Stimulated activated CD4-positive, alpha-beta T cell treated with anti-CD3 and anti-CD28 coated beads, Interleukin-12 subunit alpha, Interleukin-12 subunit beta, amount 100 ng/mL, for 4 hours (primary cell): Measurements from ENCODE around the gene TRAK1.

Experiments
- DNase-seq: peaks from one replicate; pipeline ENCODE4 v3.0.0-alpha.2; 2020

TRAK1 gene

DNA sequence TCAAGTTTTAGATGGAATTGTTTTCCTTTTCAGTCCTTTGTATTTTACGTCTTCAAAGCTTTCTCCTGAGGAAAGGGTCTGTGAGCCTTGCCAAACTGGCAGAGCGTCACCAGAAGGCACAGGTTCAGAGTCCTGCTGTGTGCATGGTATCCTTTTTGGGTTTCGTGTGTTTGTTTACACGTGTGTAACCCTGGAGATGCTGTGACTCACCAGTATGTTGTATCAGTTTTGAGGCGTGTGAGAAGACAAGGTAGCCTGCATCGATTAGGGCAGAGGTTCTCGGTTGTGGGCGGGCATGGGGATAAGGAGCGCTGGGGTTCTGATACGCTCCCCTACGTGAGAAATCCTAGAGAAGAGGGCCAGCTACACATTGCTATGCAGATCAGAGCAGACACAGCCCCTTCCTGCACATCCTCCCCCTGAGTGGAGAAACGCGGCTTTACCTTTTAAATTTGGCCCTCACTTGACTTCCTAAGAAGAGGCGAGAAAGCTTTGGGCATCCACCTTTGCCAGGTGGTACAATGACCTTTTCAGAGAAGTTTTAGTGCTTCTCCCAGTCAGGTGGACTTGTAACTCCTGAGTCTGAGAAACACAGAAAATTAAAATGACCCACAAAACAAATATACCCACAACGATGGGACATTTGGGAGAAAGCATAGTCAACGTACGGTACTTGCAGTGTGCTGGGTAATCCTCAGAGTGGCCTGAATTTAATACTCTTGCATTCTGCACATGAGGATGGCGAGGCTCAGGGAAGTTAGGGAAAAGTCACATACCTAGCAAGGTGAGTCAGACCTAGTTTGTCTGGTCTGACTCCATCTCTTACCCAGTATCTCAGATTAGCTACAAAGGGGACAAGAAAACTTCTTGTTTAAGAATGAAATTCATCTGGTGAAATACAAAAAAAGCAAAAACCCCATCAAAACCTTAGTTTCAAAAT lies 38.1 kb downstream of the TRAK1 start:
- no peak for DNase-seq

DNA sequence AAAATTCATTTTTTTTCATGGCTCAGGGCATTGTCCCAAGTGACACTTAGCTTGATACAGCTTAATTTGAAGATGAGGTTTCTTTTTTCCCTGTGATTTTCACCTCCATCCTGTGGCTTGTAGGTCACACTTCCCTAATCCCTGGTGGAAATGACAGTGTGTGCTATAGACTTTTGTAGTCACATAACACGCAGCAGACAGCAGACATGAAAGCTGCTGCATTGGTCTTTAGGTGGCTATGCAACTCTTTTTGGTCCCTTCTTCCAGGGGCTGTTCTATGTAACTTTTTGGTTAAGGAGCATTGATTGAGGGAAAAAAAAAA lies 38.8 kb downstream of the TRAK1 start:
- DNase-seq: no peak

DNA sequence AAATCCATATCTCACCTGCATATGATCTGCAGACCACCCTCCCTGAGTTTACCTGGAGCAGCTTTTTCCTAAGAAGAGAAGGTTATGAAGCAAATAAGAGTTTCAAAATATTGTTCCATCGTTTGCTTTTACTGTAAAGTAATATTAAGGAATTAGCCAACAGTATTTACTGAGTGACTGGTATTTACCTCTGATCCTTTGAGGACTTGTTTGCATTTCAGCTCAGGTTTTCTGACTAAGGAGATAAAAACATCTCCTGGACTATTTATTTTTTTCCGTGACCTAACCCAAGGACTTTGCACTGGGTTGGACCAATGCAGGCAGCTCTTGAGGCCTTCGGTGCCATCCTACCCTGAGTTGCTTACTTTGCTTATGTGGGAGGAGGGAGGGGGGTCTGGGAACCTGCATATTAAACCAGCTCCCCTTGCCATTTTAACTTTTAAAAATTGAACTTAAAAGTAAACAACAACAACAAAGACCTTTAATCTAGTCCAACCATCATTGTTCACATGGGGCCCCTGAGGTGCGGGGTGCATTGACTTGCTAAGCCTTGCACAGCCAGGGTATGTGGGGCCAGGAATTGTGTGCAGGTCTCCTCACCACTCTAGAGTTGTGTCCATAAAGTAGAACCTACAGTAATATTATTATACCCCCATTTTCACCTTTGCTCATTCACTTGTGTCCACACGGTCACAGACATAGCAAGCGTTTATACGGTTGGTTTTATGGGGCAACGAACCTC lies 39.3 kb downstream of the TRAK1 start:
- no peak for DNase-seq

DNA sequence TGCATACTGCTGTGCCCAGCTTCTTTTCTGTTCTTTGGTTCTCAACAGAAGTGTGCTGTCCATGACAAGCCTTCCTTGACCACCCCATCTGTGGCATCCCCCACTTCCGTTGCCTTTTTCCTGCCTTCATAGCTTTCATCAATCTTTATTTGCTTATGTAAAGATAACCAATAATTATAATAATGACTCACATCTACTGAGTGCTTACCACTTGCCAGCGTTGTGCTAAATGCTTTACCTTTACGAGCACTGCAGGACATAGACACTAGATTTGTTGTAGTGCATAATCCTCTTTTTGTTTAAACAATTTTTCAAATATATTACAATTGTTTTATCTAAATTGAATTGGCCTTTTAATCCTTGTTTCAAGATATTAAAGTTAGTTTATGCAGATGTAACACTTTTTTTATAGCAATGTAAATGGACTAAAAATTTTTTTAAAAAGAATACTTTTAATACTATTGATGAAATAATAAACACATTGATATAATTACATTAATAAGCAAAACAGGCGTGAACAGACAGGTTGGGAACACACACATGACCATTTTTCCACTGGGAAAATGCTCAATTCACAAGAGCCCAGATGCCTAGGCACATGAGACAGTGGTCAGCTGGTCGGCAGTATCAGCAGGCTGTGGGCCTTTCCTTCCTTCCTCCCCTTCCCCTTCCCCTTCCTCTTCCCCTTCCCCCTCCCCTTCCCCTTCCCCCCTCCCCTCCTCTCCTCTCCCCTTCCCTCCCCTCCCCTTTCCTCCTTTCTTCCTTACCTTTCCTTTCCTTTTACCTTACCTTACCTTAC lies 42.5 kb downstream of the TRAK1 start:
- no peak for DNase-seq

DNA sequence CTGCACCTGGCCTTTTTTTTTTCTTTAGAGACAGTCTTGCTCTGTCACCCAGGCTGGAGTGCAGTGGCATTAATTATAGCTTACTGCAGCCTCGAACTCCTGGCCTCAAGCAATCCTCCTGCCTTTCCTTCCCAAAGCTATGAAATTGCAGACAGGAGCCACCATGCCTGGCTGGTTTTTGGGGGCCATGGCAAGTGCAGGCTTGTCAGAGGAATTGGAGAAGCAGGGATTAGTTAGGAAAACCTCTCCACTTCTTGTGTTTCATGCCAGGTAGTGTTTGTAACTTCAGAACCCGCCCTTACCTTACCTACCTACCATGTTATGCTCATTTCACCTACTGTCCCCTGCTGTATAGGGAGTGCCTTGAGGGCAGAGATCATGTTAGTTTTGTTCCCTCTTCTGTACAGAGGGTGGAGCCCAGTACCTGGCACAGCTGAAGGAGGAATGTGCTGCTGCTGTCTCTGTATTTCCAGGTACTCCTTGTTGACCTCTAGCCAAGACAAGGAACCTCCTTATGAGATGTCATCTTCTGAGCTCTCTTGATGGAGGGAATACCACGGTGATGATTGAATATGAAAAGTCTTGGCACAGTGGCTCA lies 43.8 kb downstream of the TRAK1 start:
- no peak for DNase-seq

DNA sequence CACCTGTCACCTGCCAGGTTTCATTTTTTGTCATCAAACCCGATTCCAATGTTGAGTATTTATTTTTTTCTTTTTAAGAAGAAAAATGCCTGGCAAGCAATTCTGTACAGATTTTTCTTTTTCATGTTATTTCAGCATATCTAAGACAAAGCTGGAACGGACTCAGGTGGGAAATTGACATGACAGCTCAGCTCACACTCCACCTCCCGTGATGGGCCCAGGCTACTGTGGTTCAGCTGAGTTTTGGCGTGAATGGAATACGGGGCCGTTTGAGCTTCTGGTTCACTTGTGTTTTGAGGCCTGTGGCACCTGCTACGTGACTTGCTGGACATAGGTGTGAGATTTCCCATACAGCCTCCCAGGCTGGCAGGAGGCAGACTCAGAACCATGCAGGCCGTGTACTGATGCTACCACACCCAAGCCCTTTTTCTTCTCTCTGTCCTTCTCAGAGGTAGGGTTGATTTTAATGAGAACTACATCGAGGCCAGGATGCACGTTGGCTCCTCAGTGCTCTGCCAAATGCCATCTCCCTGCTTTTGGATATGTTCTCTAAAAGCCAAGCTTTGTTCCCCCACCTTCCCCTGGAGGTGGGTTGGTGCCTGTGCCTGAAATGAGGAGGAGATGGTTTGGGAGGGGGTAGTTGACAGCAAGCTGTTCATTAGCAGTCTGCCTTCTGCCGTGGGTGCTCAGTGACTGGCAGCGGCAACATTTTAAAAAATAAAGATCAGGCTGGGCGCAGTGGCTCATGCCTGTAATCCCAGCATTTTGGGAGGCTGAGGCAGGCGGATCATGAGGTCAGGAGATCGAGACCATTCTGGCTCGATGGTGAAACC lies 48.7 kb downstream of the TRAK1 start:
- DNase-seq: no peak

DNA sequence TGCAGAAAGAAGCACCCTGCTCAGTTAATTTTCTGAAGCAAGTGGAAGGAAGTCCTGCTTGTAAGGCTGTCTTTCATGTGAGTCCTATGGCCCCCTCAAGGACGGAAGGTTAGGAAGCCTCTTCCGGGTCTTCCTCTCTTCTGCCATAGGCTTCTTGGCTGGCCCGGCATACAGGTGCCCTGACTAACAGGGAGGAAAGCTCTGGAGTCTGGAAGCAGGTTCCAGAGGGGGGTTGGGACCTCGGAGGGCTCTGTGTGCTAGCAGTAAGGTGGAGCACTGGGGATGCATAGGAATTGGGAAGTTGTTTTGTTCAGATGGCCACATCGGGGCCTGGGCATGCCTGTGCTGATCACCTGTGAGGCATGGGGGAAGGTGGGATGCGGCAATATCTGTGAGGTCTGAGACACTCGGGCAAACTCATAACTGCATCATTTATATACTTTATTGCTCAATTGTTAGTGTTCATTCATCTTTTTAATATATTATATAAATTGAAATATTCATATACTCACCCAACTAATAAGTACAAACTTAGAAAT lies 49.6 kb downstream of the TRAK1 start:
- no peak for DNase-seq

DNA sequence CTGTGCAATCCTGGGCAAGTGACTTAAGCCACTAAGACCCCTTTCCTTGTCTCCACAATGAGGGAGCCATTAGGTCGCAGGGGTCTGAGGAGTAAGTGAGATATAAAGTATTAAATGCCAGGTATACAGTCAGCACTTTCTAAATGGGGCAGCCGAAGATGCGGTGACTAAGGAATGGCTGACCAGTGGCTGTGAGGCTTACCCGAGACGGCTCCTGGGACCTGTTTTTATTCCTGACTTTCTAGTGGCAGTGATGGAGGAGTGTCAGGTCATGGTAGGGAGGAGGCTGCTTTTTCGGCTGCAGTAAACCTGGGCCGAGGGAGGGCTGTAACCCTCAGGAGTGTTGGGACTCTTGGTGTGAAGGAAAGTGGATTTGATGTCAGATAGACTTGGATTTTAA lies 52.3 kb downstream of the TRAK1 start:
- DNase-seq: no peak

DNA sequence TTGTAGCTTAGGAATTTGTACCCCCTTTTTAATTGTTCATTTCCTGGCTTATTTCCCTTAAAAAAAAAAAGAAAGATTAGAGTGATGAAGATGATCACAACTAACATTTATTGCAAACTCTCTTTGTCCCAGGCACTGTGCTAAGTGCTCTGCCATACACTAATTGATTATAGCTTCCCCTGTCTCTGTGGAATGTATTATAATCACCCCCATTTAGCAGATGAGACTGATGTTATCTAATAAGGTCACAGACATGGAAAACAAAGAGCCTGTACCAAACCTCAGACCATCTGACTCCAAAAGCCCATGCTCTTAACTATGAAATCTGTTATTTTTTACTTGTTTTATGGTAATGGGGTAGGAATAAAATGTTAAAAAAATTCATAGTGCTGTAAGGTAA lies 53.1 kb downstream of the TRAK1 start:
- DNase-seq: no peak

DNA sequence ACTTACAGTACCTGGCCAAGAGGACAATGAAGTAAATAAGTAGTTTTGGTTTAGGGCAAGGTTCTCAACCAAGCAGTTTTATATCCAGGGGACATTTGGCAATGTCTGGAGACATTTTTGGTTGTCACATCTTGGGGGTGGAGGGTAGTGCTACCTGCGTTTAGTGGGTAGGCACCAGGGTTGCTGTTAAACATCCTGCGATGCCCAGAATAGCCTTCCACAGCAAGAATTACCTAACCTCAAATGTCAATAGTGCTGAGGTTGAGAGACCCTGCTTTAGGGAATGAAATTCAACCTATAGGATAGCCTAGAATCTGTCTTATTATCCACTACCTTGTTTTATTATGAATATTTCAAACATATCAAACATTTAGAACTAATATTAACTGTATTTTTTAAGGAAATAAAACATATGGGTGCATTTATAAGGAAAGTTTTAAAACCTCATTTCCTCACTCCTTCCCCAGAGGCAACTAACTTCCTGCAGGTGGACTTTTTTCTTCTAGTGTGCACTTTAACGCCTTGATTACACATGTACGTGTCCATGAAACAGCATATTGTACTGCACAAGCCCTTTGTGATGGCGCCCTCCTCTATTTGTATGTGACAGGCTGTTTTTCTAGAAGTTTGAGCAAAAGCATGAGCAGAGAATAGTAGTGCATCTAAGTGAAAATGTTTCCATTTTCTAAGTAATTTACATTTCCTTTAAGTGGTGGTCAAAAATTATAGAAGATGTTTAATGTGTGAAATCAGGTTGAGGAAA lies 57.1 kb downstream of the TRAK1 start:
- DNase-seq: no peak

DNA sequence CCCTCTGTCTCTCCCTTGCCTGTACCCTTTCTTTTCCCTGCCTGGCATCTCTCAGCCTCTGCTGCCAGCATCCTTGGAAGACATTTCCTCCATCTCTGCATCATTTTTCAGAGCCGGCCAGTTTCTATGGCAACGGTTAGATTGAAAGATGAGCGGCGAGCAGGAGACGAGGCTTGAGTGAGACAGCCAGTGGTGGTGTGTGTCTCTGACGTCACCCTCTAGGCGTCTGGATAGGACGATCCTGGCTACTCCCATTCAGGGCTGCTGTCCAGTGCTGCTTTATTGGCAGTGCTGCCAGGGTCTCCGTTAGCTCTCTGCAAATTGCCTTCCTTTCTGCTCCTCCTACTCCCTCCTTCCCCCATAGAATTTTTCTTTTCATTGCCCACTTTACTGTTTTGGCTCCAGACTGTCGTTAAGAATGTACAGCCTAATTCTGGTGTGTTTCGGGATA lies 57.9 kb downstream of the TRAK1 start:
- DNase-seq: no peak

DNA sequence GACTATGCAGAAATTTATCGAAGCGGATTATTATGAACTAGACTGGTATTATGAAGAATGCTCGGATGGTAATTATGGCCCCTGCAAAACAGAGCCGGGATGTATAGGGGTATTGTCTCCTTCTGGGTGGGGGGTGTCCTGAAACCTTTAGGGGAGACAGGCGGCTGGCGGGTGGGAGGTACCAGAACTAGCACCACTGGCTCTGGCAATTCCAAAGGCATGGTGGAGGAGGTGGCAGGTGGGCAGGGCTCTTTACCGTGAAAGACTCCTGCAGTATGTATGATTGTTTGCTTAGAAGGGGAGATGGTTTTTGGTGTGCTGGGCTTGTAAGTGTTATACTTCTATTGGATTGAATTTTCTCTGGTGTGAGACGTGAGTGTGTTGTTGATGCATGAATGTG lies 58.4 kb downstream of the TRAK1 start:
- DNase-seq: no peak

DNA sequence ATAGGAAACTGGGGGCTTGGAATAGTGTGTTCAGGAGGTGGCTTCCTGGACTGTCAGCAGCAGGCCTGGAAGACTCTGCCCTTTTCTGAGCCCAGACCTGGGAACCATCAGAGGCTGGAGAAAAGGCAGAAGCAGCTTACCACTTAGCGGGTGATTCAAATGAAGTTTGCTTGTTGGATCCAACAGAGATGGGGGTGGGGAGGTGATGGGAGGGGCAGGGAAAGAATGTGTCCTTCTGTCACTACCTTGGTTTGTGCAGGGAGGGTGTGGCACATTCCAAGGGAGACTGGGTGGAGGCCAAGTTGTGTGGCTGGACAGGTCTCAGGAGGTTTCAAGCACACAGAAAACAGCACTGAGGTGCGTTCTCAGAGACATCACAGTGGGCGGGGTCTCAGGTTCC lies 58.8 kb downstream of the TRAK1 start:
- DNase-seq: no peak

DNA sequence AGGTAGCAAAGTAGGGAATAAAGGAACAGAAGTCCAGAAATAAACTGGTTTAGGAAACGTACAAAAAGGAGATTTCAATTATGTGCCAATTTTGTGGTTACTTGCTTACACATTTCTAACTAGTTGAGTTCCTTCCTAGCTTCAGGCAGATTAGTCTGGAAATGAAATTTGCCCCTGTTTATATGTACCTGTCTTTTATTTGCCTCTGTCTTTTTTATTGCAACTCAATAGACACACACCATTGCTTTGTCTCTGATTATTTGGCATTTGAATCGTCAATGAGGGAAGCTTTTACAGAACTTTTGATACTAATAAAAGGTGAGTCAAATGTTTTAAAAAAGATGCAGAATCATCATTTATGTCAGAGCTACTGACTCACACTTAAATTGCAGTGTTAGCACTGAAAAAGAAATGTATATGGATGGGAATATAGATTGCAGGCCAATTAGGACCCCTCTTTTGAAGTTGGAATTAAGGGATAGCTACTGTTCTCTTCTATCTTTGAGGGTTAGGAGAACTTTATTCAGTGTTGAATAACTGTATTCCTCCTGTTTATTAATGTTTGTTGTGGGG lies 60.5 kb downstream of the TRAK1 start:
- no peak for DNase-seq

DNA sequence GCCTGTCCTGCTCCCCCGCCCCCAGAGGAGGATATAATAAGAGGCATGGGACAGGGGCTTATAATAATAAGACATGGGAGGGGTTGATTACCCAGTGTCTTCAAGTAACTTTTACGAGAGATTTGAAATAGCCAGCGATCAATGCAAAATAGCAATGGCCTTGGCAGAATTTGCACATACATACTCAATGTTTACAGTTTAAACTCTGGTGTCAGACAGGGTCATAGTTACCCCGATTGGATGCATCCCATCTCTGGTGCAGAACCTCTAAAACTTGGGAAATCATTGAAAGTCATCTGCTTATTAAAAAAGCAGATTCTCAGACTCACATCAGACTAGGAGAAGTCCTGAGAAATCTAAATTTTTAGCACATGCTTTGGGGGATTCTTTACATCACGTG lies 61.0 kb downstream of the TRAK1 start:
- no peak for DNase-seq

DNA sequence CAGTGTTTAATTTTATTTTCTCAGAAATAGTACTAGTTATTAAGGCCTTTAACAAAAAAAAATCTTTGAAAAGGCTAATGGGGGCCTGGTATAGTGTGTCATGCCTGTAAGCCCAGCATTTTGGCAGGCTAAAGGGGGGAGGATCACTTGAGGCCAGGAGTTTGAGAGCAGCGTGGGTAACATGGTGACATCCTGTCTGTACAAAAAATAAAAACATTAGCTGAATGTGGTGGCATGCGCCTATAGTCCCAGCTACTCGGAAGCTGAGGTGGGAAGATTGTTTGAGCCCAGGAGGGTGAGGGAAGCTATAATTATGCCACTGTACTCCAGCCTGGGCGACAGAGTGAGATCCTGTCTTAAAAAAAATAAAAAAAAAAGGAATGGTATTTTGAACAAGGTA lies 61.9 kb downstream of the TRAK1 start:
- DNase-seq: no peak

DNA sequence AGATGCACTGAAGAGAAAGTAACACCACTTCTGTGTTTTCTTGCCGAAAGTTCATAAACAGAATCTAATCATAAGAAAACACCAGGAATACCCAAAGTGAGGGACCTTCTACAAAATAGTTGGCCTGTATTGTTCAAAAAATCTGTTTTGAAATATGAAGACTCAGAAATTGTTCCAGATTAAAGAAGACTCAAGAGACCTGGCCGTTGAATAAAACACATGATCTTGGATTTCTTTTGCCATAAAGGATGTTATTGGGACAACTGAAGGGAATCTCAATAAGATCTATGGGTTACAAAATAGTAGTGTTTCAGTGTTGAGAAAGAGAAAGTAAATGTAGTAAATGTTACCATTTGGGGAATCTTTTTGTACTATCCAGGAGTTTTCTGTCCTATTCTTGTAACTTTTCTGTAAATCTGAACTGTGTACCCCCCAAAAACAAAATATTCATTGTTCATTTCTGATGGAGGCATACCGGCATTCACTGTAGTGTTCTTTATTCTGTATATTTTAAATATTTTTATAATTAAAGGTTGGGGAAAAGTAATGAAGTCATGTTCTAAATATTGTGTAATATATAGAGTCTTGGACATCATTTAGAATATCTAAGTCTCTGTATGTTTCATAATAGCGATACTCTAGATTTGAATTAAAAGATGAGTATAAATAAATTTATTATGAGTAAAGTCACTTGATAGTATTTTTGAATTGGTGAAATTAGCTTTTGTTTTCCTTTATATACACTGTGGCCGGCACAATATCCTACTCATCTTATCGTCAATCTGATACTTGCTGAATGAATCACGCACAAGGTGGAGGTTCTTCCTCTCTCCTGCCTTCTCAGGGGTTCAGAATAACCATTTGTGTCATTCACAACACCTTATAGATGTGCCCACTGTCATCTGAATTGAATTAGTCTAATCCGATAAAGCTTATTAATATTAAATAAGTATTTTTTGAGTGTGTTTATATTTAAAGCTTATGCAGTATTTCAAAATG lies 66.7 kb downstream of the TRAK1 start:
- DNase-seq: no peak

DNA sequence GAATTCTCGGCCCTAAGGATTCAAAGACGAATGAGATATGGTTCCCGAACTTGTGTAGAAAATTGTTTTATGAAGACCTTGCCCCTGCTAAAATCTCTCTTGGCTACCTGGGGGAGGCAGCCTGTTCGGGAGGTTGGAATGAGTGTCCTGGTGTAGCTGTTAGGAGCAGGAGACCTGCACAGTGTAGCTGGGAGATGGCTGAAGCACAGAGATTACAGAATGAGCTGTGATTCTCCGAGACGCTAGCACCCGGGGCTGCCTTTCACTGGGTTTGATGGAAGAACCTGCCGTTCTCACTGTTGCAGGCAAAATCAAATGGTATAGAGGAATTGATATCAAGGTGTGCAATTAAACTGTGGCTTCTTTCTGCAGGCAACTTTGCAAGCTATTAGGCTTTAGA lies 68.0 kb downstream of the TRAK1 start:
- DNase-seq: no peak

DNA sequence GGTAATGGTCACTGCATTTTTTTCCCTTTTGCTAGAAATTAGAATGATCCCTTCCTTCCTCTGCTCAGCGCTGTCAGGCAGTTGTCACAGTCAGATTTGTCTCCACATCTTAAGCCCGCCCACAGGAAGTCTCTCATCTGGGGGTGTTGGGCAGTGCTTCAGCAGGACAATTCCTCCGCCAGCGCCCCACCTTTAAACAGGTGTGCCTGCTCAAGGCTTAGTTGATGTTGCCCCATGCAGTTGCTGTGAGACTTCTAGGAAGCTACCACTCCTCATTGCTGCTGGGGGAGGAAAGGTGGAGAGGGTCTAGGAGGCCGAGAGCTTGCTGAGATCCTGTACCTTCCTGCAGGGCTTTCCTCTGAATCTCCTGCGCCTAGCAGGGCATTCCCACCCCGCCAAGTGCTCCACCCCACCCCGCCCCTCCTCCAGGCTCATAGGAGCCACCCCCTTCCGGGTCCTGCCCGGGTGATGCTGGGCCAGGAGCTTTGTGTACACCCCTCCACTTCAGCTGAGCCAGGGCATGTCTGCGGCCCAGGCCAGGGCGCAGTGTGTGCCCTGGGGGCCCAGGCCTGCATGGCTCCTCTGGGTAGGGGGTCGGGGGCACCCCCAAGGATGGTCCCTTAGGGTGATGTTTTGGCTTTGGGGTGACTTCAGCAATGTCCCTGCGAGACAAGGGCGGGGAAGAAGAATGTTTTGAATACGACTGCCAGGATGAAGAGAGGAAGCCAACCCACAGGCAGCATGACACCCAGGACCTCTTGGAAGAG lies 68.7 kb downstream of the TRAK1 start:
- DNase-seq: no peak
